Body of pancreas (tissue), 4 donors: Measurements from ENCODE around the gene DCDC2C.

Experiments
- POLR2A ChIP-seq, 3 donors: fragments of 450-650 bp; IDR thresholded peaks; one replicate each; pipeline ENCODE4 v1.6.1; 2016; ENCODE audit warnings: antibody characterized with exemption in 3 of 3, mild to moderate bottlenecking in 2 of 3
- TF ChIP-seq, protein P1 (sequence below), 7 experiments: fragments of 450-650 bp in 4 of 7; fragments of 200-600 bp in 3 of 7; sonication (generic) in 3 of 7; IDR thresholded peaks; one replicate each; pipeline ENCODE4 v1.5.1; 2016 to 2019; ENCODE audit warnings: antibody characterized with exemption in 7 of 7

GRCh38 chr2:3771576-3771975 is 68.2 kb downstream of the DCDC2C start:
- TF ChIP-seq, protein P1, sequence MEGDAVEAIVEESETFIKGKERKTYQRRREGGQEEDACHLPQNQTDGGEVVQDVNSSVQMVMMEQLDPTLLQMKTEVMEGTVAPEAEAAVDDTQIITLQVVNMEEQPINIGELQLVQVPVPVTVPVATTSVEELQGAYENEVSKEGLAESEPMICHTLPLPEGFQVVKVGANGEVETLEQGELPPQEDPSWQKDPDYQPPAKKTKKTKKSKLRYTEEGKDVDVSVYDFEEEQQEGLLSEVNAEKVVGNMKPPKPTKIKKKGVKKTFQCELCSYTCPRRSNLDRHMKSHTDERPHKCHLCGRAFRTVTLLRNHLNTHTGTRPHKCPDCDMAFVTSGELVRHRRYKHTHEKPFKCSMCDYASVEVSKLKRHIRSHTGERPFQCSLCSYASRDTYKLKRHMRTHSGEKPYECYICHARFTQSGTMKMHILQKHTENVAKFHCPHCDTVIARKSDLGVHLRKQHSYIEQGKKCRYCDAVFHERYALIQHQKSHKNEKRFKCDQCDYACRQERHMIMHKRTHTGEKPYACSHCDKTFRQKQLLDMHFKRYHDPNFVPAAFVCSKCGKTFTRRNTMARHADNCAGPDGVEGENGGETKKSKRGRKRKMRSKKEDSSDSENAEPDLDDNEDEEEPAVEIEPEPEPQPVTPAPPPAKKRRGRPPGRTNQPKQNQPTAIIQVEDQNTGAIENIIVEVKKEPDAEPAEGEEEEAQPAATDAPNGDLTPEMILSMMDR (IDR thresholded peaks at IDR 0.05), result no peak
- TF ChIP-seq POLR2A (IDR thresholded peaks at IDR 0.05), result no peak
